A673 (cell line): Measurements from ENCODE around the gene TFIP11. TPM values are rescaled to one million over a fixed set of nuclear protein-coding genes. Genes with fewer than 3 reads are reported as not detected.
"Not testable (repeated sequence)": the region's sequence is repeated elsewhere in the genome, so short reads cannot be mapped to it uniquely, and the experiment has no call there.

Experiments used
- BruUV-seq: library from RNA; stranded (reverse); fragments of 400-500 nt; replicated peaks from 2 replicates; lab custom pipeline; 2021; lab: Mats Ljungman, UMichigan
- CTCF ChIA-PET: fragments of 300-600 bp; sonication (Branson Sonifier 250); formaldehyde crosslinking; loops from one replicate; lab custom pipeline; 2022; ENCODE audit warnings: antibody characterized with exemption; lab: Charles Lee
- POLR2A ChIA-PET: fragments of 300-600 bp; sonication (Branson Sonifier 250); formaldehyde crosslinking; loops from one replicate; lab custom pipeline; 2022; ENCODE audit warnings: antibody characterized with exemption; ENCODE audit not compliant: low non-redundant PET; lab: Charles Lee
- DNase-seq: peaks from one replicate; pipeline ENCODE4 v3.0.0-alpha.2; 2015; ENCODE audit warnings: low spot score
- H3K27ac ChIP-seq: fragments of 200-600 bp; sonication (generic); 2 replicates; pipeline ENCODE4 v1.5.1; 2016; ENCODE audit warnings: mixed run types, low read depth, mild to moderate bottlenecking, mixed read lengths, antibody characterized with exemption, low read length; ENCODE audit not compliant: poor library complexity, severe bottlenecking
- H3K27me3 ChIP-seq: fragments of 200-600 bp; sonication (generic); replicated peaks from 2 replicates; pipeline ENCODE4 v1.6.1; 2017; ENCODE audit warnings: mixed run types, low read depth, mild to moderate bottlenecking, mixed read lengths, antibody characterized with exemption, low read length; ENCODE audit not compliant: insufficient read depth, poor library complexity
- H3K36me3 ChIP-seq: fragments of 200-600 bp; sonication (generic); 2 replicates; pipeline ENCODE4 v1.6.1; 2016; ENCODE audit warnings: mixed run types, mild to moderate bottlenecking, mixed read lengths, antibody characterized with exemption, low read length; ENCODE audit not compliant: insufficient read depth, poor library complexity, severe bottlenecking
- H3K4me1 ChIP-seq: fragments of 200-600 bp; sonication (generic); 2 replicates; pipeline ENCODE4 v1.6.1; 2017; ENCODE audit warnings: mixed run types, mild to moderate bottlenecking, mixed read lengths, antibody characterized with exemption, low read length; ENCODE audit not compliant: insufficient read depth, poor library complexity, severe bottlenecking
- H3K4me3 ChIP-seq: fragments of 200-600 bp; sonication (generic); 2 replicates; pipeline ENCODE4 v1.5.1; 2016; ENCODE audit warnings: low read depth, mixed run types, mild to moderate bottlenecking, mixed read lengths, low read length; ENCODE audit not compliant: poor library complexity, severe bottlenecking
- H3K9me3 ChIP-seq: fragments of 200-600 bp; sonication (generic); 2 replicates; pipeline ENCODE4 v1.6.1; 2016; ENCODE audit warnings: mixed run types, low read depth, mild to moderate bottlenecking, mixed read lengths, antibody characterized with exemption, low read length; ENCODE audit not compliant: poor library complexity, severe bottlenecking
- EZH2 ChIP-seq: fragments of 200-600 bp; sonication (generic); IDR thresholded peaks from 2 replicates; pipeline ENCODE4 v1.6.1; 2017; ENCODE audit warnings: borderline replicate concordance, low read depth, mild to moderate bottlenecking, mixed read lengths, antibody characterized with exemption, low read length; ENCODE audit not compliant: poor library complexity, severe bottlenecking
- intact Hi-C: fragments of 100-400 bp; cut with micrococcal nuclease; formaldehyde crosslinking; loops from one replicate; pipeline ENCODE4 v1.10.0; 2022; ENCODE audit not compliant: unreplicated experiment
- total RNA-seq: library from RNA; stranded (reverse); gene quantifications from 2 replicates; pipeline ENCODE4 v1.2.3, GENCODE V29; 2021
- TF ChIP-seq, protein P1 (sequence below): fragments of 300-800, 200-600 bp; sonication (generic); conservative IDR thresholded peaks from 2 replicates; pipeline ENCODE4 v1.5.1; 2017; ENCODE audit warnings: low read depth, mild to moderate bottlenecking, antibody characterized with exemption, low read length, moderate library complexity, mixed read lengths

TFIP11 gene
- total RNA-seq, 1 experiment from 2014 or later, result 46.4 TPM

DNA sequence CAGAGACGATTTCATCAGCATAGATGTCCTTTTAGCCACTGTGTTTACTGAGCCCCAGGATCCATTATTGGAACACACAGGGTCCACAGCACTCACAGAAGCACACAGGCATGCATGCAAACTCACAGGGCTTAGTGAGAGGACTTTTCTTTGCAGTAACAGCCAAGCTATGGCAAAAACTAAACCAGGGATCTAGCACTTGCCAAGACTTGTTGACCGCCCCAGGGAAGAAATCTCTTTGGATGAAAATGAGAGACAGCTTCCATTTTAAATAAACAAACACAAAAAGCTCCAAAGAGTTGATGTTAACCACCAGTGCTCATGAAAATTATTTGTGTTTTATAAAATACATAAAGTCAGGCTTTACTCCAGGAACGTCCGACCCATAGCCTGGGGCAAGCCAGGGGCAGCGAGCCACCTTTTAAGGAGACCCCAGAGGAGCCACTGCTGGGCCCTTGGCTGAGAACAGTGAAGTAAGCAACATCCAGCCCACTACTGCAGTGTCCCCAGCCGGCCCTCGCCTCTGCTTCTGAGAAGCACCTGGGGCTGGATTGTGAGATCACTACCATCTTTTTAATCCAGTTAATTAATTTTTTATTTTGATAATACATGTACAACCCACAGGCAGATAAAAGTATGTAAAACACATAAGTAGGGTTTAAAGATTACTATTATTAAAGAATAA lies 22.0 kb upstream of the TFIP11 start:
- H3K9me3 ChIP-seq, result no peaks in the 10 kb centered on the region
- no peaks in the 10 kb centered on the region for H3K36me3 ChIP-seq
- H3K27me3 ChIP-seq, result no peaks in the 10 kb centered on the region
- H3K4me3 ChIP-seq, result no peak overlapping the region
- no peak for DNase-seq
- H3K27ac ChIP-seq, result no peak overlapping the region
- intact Hi-C loops, result no loop called here
- ChIA-PET CTCF (no interaction called here), POLR2A (no interaction called here)
- TF ChIP-seq EZH2, result no peak
- TF ChIP-seq, protein P1, sequence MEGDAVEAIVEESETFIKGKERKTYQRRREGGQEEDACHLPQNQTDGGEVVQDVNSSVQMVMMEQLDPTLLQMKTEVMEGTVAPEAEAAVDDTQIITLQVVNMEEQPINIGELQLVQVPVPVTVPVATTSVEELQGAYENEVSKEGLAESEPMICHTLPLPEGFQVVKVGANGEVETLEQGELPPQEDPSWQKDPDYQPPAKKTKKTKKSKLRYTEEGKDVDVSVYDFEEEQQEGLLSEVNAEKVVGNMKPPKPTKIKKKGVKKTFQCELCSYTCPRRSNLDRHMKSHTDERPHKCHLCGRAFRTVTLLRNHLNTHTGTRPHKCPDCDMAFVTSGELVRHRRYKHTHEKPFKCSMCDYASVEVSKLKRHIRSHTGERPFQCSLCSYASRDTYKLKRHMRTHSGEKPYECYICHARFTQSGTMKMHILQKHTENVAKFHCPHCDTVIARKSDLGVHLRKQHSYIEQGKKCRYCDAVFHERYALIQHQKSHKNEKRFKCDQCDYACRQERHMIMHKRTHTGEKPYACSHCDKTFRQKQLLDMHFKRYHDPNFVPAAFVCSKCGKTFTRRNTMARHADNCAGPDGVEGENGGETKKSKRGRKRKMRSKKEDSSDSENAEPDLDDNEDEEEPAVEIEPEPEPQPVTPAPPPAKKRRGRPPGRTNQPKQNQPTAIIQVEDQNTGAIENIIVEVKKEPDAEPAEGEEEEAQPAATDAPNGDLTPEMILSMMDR, result no peak
- no TSS peak for BruUV-seq
- no peaks in the 10 kb centered on the region for H3K4me1 ChIP-seq

DNA sequence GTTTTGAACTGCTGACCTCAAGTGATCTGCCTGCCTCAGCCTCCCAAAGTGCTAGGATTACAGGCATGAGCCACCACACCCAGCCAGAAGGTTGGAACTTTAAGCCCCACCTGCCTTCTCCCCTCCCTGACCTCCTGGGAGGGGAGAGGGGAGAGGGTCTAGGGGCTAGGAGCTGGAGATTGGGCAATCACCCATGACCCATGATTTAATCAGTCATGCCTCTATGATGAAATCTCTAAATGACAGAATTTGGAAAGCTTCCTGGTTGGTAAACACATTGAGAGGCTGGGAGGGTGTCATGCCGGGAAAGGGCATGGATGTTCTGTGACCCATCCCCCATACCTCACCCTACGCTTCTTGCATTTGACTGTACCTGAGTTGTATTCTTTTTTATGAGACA lies 17.1 kb upstream of the TFIP11 start:
- intact Hi-C loops, result no loop called here
- ChIA-PET POLR2A (no interaction called here), CTCF (no interaction called here)

DNA sequence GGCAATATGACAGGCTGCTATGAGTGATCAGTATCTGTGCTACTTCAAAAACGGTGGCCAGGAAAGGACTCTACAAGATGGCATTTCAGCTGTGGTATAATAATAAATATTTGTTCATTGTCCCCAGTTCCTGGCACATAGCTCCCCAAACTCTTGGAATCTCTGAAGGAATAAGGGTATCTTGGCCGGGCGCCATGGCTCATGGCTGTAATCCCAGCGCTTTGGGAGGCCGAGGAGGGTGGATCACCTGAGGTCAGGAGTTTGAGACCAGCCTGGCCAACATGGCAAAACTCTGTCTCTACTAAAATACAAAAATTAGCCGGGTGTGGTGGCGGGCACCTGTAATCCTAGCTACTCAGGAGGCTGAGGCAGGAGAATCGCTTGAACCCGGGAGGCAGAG lies 16.2 kb upstream of the TFIP11 start:
- H3K27me3 ChIP-seq, H3K27ac ChIP-seq, intact Hi-C loops, POLR2A ChIA-PET, H3K4me3 ChIP-seq, CTCF ChIA-PET, H3K36me3 ChIP-seq, H3K9me3 ChIP-seq, BruUV-seq, H3K4me1 ChIP-seq, DNase-seq: not testable (repeated sequence)

More for the DNA sequence above, 17.1 kb upstream of the TFIP11 start:
- TF ChIP-seq, protein P1, result no peak
- no peak for TF ChIP-seq EZH2
- no peaks in the 10 kb centered on the region for H3K36me3 ChIP-seq
- H3K9me3 ChIP-seq, result no peaks in the 10 kb centered on the region
- no peaks in the 10 kb centered on the region for H3K27me3 ChIP-seq
- no peak overlapping the region for H3K4me3 ChIP-seq
- no peak for DNase-seq
- no TSS peak for BruUV-seq
- no peaks in the 10 kb centered on the region for H3K4me1 ChIP-seq
- no peak overlapping the region for H3K27ac ChIP-seq
